ELR (cell line): ENCODE data around the gene PDIA3.
A peak's percentile ranks its signal among the peaks of the same experiment; 100 is the strongest.
"Not testable (repeated sequence)": the region's sequence is repeated elsewhere in the genome, so short reads cannot be mapped to it uniquely, and the experiment has no call there.

Experiments used
- DNase-seq: peaks from one replicate; pipeline ENCODE4 v3.0.0-alpha.2; 2015; ENCODE audit warnings: low read depth

The PDIA3 gene

GRCh38 chr15:43776718-43777266 is 30.6 kb downstream of the PDIA3 start, which contains the start of gene ELL3:
Gene ELL3, minus strand, starts transcription at chr15:43776966. Its CDS starts 65 bp downstream, at chr15:43776901.
- peak; percentile 82 for DNase-seq

- peak; percentile 84 for DNase-seq
These were observed 31.2 kb downstream of the PDIA3 start for GRCh38 chr15:43777267-43777914.

- no peak for DNase-seq
These were observed 32.8 kb downstream of the PDIA3 start for GRCh38 chr15:43779016-43779415.

DNA sequence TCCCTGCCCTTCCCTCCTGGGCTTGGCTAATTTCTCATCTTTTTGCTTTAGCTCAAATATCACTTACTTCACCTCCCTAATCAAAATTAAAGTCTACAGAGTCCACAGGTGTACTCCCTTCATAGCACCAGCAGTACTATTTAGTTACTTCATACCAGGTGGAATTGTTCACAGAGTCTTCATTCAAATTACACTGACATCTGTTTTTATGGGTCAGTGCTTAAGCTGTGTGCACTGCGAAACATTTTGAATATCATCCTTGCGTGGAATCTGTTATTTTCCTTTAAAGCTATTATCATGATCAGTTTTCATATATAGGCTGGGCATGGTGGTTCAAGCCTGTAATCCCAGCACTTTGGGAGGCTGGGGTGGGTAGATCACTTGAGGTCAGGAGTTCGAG is 43.2 kb downstream of the PDIA3 start:
- no peak for DNase-seq

DNA sequence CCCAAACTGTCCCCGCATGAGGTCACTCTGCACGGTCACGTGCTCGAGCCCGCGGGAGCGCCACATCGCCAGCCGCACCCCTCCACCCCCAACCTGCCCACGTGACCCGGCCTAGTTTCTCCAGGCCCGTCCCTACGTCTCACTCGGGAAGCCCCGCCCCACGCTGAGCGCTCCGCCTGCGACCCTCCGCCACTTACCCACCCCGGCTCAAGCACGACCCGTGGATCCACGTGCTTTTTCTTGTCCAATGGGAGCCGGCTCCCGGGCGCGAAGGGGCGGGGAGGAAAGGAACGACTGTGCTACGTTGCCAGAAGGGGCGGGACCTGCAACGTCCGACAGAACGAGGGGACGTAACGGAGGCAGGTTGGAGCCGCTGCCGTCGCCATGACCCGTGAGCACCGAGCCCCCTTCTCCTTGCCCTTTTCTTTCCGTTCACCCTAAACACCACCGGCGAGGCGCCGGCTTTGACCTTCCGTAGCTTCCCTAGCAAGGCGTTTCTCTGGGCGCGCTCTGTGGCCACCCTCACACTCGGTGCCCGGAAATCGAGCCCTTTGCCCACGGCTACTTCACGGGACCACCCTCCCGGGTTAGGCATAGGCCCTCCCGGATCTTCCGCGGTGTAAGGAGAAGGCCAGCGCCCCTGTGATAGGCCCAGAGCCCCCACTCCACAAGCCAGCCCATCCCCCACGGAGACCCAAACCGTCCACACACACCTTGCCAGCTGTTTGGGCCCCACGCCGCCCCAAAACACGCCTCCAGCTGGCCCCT is 45.9 kb downstream of the PDIA3 start, which contains the start of gene SERF2:
SERF2 (plus strand) TSS at position 328 of the 768 bp plus-strand sequence; CDS start at position 385, 57 bp downstream.
- peak; percentile 99 for DNase-seq

- DNase-seq, result peak; percentile 52
These were observed 46.7 kb downstream of the PDIA3 start for GRCh38 chr15:43792761-43793476.

GRCh38 chr15:43793647-43794046 is 47.4 kb downstream of the PDIA3 start:
- DNase-seq, result no peak

DNA sequence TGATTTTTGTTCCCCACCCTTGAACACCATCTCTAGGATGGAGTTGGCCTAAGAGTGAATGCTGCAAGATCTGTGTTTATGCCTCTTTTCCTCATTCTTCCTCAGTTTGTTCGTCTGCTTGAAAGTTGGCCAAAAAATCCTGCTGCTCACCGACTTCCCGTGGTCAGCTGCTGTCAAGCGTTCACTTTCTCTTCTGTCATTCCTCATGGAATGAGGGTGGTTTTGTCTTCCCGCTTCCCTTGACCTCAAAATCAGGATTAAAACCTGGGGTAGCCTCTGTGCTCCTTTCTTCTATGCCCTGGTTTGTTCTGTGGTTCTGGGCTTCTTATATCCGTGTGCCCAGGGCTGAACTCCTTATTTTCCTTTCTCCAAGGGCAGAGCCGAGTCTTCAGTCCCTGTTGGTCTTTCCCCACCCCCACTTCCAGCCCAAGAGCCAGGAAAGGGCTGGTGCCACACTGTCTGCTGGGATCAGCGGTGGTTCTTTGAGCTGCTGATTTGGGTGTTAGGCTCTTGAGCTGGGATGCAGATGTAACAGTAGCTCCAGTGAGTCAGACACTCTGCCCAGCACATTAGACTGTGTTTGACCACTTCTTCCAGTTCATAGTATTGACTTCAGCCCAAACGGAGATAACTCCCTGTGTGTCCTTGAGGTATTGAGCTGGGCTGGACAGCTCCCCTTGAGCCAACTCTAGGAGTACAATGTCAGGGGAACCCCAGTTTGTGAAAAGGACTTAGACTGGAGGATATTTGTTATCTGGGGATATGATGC is 48.2 kb downstream of the PDIA3 start:
- peak; percentile 82 for DNase-seq

- DNase-seq, result no peak
These were observed 49.0 kb downstream of the PDIA3 start for GRCh38 chr15:43795197-43795596.

DNA sequence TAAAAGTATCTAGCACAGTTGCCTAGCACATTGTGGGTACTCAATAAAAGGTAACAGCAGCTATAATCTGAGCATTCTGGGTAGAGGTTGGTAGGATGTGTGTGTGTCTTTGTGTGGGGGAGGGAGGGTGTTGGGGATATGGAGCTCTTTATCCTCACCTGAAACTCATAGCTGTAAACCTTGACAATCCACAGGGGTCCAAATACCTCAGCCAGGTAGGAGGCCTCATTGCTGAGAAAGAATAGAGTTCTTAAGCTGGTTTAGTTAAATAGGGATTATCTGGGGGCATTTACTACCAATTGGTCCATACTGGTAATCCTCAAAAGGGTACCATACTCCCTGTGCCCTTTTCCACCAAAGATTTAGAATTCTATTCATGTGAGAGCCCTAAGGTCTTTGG is 49.8 kb downstream of the PDIA3 start:
- no peak for DNase-seq

DNA sequence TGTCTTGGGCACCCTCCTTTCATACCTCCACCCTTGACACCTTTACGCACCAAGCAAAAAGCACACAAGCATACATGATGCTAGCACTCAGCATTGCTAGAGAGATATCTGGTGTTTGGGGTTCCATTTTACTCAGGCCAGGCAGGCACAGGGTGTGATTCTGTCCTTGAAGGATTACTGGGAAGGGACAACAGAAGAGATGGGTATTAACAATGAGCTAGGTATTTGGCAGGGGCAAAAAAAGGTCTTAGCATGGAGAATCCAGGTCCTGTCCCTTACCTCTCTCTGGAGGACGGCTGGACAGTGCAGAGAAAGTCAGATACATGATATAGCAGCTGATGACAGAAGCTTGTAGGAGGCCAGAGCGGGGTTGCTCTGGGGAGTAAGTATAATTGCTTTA is 50.3 kb downstream of the PDIA3 start:
- DNase-seq, result no peak

GRCh38 chr15:43799209-43799944 is 53.1 kb downstream of the PDIA3 start:
- no peak for DNase-seq

DNA sequence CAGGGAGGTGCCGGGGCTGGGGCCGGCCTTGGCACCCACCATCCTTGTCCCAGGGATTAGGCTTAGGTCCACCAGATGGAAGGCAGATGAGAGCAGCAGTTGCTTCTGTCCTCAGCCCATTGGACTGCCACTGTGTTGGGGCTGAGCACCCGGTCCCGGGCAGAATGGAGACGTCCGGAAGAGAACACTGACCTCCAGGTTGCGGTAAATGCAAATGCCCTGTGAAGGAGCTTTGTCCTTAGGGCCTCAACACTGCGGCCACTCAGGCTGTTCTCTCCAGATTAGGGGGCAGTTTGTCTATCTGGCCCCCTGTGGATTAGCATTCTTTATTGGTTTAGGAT is 53.7 kb downstream of the PDIA3 start, which contains the start of gene SERINC4:
SERINC4 (minus strand) TSS at position 276 of the 341 bp plus-strand sequence; CDS start at position 42, 234 bp downstream.
- no peak for DNase-seq

GRCh38 chr15:43800286-43801141 is 54.3 kb downstream of the PDIA3 start, which contains the start of gene HYPK:
Gene HYPK, plus strand, starts transcription at chr15:43800599. Its CDS starts 24 bp downstream, at chr15:43800623.
- DNase-seq, result peak; percentile 87

DNA sequence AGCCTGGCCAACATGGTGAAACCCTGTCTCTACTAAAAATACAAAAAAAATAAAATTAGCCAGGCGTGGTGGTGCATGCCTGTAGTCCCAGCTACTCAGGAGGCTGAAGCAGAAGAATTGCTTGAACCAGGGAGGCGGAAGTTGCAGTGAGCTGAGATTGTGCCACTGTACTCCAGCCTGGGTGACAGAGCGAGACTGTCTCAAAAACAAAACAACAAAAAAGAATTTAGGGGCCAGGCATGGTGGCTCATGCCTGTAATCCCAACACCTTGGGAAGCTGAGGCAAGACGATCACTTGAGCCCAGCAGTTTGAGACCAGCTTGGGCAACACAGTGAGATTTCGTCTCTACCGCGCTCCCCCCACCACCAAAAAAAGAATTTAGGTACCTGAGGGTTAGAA is 56.4 kb downstream of the PDIA3 start:
- not testable (repeated sequence) for DNase-seq

DNA sequence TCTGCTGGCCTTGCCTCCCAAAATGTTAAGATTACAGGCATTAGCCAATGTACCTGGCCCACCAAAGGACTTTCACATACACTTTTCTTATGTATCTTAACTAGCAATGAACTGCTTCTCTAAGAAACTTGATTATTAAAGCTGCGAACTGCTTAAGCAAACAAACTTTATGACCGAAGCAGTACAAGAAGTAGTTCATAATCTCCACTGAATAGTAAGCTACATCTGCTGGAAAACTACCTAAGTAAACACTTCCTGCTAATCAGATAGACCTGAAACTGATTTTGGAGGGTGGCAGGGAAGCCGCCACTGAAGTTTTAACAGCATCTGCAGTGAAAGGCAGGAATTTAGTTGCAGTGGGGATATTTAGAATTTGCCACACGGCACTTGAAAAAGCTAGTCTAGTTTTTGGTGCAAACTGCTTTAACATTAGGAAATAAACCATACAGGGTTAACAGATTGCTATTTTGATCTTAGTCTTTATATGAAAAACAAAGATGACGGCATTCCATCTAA is 62.3 kb downstream of the PDIA3 start:
- DNase-seq, result no peak

DNA sequence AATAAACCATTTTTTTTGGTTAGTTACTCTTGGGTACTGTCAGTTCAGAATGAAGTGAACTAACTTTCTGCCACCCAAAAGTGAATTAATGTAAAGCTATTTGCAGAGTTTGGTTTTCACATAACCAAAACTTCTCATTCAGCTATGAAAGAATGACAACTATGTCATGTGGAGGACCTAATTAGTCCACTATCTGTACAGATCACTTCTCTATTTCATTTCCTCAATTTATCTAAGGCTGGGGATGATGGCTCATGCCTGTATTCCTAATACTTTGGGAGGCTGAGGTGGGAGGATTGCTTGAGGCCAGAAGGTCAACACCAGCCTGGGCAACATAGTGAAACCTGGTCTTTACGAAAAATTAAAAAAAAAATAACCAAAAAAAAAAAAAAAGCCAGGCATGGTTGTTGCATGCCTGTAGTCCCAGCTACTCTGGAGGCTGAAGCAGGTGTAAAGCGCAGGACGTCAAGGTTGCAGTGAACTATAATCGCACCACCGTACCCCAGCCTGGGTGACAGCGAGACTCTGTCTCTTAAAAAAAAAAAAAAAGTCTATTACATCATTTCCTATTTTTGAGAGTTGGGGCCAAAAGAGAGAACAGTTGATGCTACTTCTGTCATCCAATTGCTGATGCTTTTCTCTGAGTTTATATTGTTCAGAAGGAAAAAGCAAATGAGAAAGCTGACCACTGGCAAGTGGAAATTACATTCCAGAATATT is 62.9 kb downstream of the PDIA3 start:
- DNase-seq, result no peak

DNA sequence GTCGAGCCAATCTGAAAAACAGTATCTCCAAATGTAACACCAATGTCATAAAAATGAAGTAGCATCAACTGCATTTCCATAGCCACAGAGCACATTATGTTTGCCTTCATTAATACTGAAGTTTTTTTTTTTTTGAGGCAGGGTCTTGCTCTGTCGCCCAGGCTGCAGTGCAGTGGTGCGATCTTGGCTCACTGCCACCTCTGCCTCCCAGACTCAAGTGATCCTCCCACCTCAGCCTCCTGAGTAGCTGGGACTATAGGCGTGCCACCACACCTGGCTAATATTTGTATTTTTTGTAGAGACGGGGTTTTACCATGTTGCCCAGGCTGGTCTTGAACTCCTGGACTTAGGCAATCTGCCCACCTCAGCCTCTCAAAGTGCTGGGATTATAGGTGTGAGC is 68.8 kb downstream of the PDIA3 start:
- DNase-seq, result not testable (repeated sequence)

DNA sequence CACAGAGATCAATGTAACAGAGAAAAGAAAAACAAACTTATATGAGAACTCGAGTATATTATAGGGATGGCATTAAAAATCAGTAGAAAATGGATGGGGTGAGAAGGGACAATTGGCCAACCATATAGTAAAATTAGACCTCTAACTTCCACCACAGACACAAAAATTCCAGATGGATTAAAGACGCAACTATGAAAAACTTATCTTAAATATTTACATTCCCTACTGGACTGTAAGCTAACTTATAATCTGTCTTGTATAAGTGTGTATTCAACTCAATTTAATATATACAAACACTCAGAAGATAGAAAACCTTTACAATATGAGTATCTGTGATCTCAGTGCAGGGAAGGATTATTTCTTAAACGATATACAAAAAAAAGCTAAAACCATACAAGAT is 75.3 kb downstream of the PDIA3 start:
- no peak for DNase-seq
